ENCODE measurements around the gene CDH4.

DNA sequence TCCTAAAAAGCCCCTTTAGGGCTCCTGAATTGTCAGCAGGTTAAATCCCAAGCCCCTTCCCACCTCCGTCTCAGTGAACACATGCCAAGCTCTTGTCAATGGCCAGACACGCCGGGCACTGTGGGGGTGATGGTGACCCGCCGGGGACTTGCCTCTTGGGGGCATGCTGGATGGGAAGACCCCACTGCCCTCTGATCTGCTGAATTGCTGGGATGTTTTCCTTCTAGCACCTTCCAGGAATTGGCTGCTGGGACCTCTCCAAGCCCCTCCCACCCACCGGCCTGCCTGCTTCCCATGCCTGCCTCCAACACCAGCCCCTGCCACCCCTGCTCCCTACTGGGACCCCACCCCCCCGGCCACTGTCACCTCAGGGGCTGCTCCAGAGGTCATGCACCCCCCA lies 345.9 kb downstream of the CDH4 start:
- TF ChIP-seq, protein P1, sequence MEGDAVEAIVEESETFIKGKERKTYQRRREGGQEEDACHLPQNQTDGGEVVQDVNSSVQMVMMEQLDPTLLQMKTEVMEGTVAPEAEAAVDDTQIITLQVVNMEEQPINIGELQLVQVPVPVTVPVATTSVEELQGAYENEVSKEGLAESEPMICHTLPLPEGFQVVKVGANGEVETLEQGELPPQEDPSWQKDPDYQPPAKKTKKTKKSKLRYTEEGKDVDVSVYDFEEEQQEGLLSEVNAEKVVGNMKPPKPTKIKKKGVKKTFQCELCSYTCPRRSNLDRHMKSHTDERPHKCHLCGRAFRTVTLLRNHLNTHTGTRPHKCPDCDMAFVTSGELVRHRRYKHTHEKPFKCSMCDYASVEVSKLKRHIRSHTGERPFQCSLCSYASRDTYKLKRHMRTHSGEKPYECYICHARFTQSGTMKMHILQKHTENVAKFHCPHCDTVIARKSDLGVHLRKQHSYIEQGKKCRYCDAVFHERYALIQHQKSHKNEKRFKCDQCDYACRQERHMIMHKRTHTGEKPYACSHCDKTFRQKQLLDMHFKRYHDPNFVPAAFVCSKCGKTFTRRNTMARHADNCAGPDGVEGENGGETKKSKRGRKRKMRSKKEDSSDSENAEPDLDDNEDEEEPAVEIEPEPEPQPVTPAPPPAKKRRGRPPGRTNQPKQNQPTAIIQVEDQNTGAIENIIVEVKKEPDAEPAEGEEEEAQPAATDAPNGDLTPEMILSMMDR (IDR thresholded peaks at IDR 0.05), result no peak
- no peak for TF ChIP-seq ZFX (IDR thresholded peaks at IDR 0.05; ENCODE audit: borderline replicate concordance)
